OCI-LY1 (cell line): Measurements from ENCODE around the gene VTI1A.
"Not testable (repeated sequence)": the region's sequence is repeated elsewhere in the genome, so short reads cannot be mapped to it uniquely, and the experiment has no call there.

Source experiments
- H2AFZ ChIP-seq: fragments of 200-600 bp; sonication (generic), shearing (Covaris generic); 2 replicates; pipeline ENCODE4 v1.6.0; 2014; ENCODE audit warnings: antibody characterized with exemption, mild to moderate bottlenecking, low read length
- H3F3A ChIP-seq: fragments of 200-600 bp; sonication (generic), shearing (Covaris generic); 2 replicates; pipeline ENCODE4 v1.6.0; 2014; ENCODE audit warnings: mild to moderate bottlenecking, antibody characterized with exemption, low read length, moderate library complexity; ENCODE audit not compliant: insufficient read depth
- H3K27ac ChIP-seq: fragments of 200-600 bp; sonication (generic); 2 replicates; pipeline ENCODE4 v1.5.1; 2014; ENCODE audit warnings: low read length, mixed run types, mild to moderate bottlenecking, low read depth; ENCODE audit not compliant: poor library complexity, severe bottlenecking
- H3K27me3 ChIP-seq: fragments of 200-600 bp; sonication (generic); 2 replicates; pipeline ENCODE4 v1.6.0; 2014; ENCODE audit warnings: antibody characterized with exemption, mild to moderate bottlenecking, low read length, moderate library complexity; ENCODE audit not compliant: insufficient read depth
- H3K36me3 ChIP-seq: fragments of 200-600 bp; sonication (generic); 2 replicates; pipeline ENCODE4 v1.6.1; 2014; ENCODE audit warnings: mild to moderate bottlenecking, antibody characterized with exemption, low read length, moderate library complexity, mixed read lengths; ENCODE audit not compliant: insufficient read depth
- H3K4me1 ChIP-seq: fragments of 200-600 bp; sonication (generic); 2 replicates; pipeline ENCODE4 v1.5.1; 2014; ENCODE audit warnings: mild to moderate bottlenecking, low read length, moderate library complexity; ENCODE audit not compliant: insufficient read depth, severe bottlenecking
- H3K4me2 ChIP-seq: fragments of 200-600 bp; sonication (generic), shearing (Covaris generic); 2 replicates; pipeline ENCODE4 v1.6.1; 2014; ENCODE audit warnings: low read length
- H3K4me3 ChIP-seq: fragments of 200-600 bp; sonication (generic); 2 replicates; pipeline ENCODE4 v1.5.1; 2014; ENCODE audit warnings: low read length, low read depth, mild to moderate bottlenecking, mixed read lengths; ENCODE audit not compliant: poor library complexity, severe bottlenecking
- H3K79me2 ChIP-seq: fragments of 200-600 bp; shearing (Covaris generic); 2 replicates; pipeline ENCODE4 v1.6.1; 2016; ENCODE audit warnings: mixed run types, low read length, mixed read lengths; ENCODE audit not compliant: insufficient read depth
- H3K9ac ChIP-seq: fragments of 200-600 bp; sonication (generic), shearing (Covaris generic); 2 replicates; pipeline ENCODE4 v1.6.1; 2014; ENCODE audit warnings: mild to moderate bottlenecking, low read length, mixed read lengths
- H3K9me2 ChIP-seq: fragments of 200-600 bp; sonication (generic), shearing (Covaris generic); 2 replicates; pipeline ENCODE4 v1.6.1; 2014; ENCODE audit warnings: low read depth, mild to moderate bottlenecking, low read length, mixed read lengths
- H3K9me3 ChIP-seq: fragments of 200-600 bp; shearing (Covaris generic); 2 replicates; pipeline ENCODE4 v1.6.1; 2014; ENCODE audit warnings: low read length, mixed read lengths
- H4K20me1 ChIP-seq: fragments of 200-600 bp; sonication (generic), shearing (Covaris generic); 2 replicates; pipeline ENCODE4 v1.6.0; 2016; ENCODE audit warnings: mild to moderate bottlenecking, low read length; ENCODE audit not compliant: insufficient read depth
- EZH2 ChIP-seq: fragments of 200-600 bp; sonication (generic), shearing (Covaris generic); IDR thresholded peaks from 2 replicates; pipeline ENCODE4 v1.8.0; 2017; ENCODE audit warnings: borderline replicate concordance, mixed run types, mild to moderate bottlenecking, antibody characterized with exemption, low read length, moderate library complexity, mixed read lengths
- TF ChIP-seq, protein P1 (sequence below): fragments of 200-600 bp; sonication (generic), shearing (Covaris generic); IDR thresholded peaks from 2 replicates; pipeline ENCODE4 v1.5.1; 2017; ENCODE audit warnings: mild to moderate bottlenecking, antibody characterized with exemption, low read length, moderate library complexity, mixed read lengths

Gene VTI1A

GRCh38 chr10:112728118-112728883, 281.3 kb downstream of the VTI1A start:
- no peak for TF ChIP-seq EZH2
- TF ChIP-seq, protein P1, sequence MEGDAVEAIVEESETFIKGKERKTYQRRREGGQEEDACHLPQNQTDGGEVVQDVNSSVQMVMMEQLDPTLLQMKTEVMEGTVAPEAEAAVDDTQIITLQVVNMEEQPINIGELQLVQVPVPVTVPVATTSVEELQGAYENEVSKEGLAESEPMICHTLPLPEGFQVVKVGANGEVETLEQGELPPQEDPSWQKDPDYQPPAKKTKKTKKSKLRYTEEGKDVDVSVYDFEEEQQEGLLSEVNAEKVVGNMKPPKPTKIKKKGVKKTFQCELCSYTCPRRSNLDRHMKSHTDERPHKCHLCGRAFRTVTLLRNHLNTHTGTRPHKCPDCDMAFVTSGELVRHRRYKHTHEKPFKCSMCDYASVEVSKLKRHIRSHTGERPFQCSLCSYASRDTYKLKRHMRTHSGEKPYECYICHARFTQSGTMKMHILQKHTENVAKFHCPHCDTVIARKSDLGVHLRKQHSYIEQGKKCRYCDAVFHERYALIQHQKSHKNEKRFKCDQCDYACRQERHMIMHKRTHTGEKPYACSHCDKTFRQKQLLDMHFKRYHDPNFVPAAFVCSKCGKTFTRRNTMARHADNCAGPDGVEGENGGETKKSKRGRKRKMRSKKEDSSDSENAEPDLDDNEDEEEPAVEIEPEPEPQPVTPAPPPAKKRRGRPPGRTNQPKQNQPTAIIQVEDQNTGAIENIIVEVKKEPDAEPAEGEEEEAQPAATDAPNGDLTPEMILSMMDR = no peak
- no peaks in the 10 kb centered on the region for H3K9me3 ChIP-seq
- H3F3A ChIP-seq = no peaks in the 10 kb centered on the region
- H3K27ac ChIP-seq = no peak overlapping the region
- peaks cover 8% of the 10 kb centered on the region for H3K4me1 ChIP-seq
- H3K79me2 ChIP-seq = no peaks in the 10 kb centered on the region
- no peaks in the 10 kb centered on the region for H3K27me3 ChIP-seq
- H2AFZ ChIP-seq = no peak overlapping the region
- no peaks in the 10 kb centered on the region for H3K9me2 ChIP-seq
- no peak overlapping the region for H3K9ac ChIP-seq
- no peaks in the 10 kb centered on the region for H4K20me1 ChIP-seq
- H3K4me2 ChIP-seq = no peak overlapping the region
- H3K4me3 ChIP-seq = no peak overlapping the region
- no peaks in the 10 kb centered on the region for H3K36me3 ChIP-seq

- Histone ChIP-seq H2AFZ (no peak overlapping the region), H3K9ac (no peak overlapping the region), H3K79me2 (no peaks in the 10 kb centered on the region), H3K9me2 (no peaks in the 10 kb centered on the region), H3F3A (no peaks in the 10 kb centered on the region), H3K27me3 (no peaks in the 10 kb centered on the region), H3K4me1 (peaks cover 8% of the 10 kb centered on the region), H3K27ac (no peak overlapping the region), H3K4me3 (no peak overlapping the region), H3K36me3 (no peaks in the 10 kb centered on the region), H4K20me1 (no peaks in the 10 kb centered on the region), H3K9me3 (no peaks in the 10 kb centered on the region), H3K4me2 (no peak overlapping the region)
- TF ChIP-seq, protein P1 = no peak
- TF ChIP-seq EZH2 = no peak
Observed at GRCh38 chr10:112728997-112729396, 282.0 kb downstream of the VTI1A start.

DNA sequence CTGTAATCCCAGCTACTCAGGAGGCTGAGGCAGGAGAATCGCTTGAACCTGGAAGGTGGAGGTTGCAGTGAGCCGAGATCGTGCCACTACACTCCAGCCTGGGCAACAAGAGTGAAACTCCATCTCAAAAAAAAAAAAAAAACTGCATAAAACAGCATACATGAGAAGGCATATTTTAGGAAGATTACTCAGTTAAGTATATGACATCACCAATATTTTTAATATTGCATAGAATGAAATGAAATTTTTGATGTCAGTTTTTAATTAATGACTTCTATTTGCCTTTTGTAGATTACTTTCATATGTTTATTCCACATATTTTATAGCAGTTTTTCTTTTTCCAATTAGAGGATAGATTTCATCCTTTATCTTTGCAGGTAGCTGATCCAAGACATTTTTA, 284.4 kb downstream of the VTI1A start:
- H3K4me3 ChIP-seq, H3K9ac ChIP-seq, H3K79me2 ChIP-seq, H3K9me2 ChIP-seq, H3F3A ChIP-seq, H3K4me1 ChIP-seq, H3K4me2 ChIP-seq, H3K9me3 ChIP-seq, H3K27ac ChIP-seq, H4K20me1 ChIP-seq, H3K36me3 ChIP-seq, H2AFZ ChIP-seq, H3K27me3 ChIP-seq: not testable (repeated sequence)
